Parathyroid adenoma (tissue), 2 donors: ENCODE measurements around the gene KRTAP10-1.

Experiments used
- H2AFZ ChIP-seq: fragments of 300-600 bp; sonication (generic); one replicate; pipeline ENCODE4 v1.7.0; 2017; ENCODE audit warnings: antibody characterized with exemption, mild to moderate bottlenecking
- H3K27ac ChIP-seq: fragments of 300-600 bp; sonication (generic); one replicate; pipeline ENCODE4 v1.7.0; 2017
- H3K27me3 ChIP-seq: fragments of 300-600 bp; sonication (generic); one replicate; pipeline ENCODE4 v1.7.0; 2017; ENCODE audit warnings: low read length; ENCODE audit not compliant: control insufficient read depth, insufficient read depth
- H3K36me3 ChIP-seq: fragments of 300-600 bp; sonication (generic); one replicate; pipeline ENCODE4 v1.7.0; 2017; ENCODE audit warnings: low read length; ENCODE audit not compliant: control insufficient read depth, insufficient read depth
- H3K4me1 ChIP-seq: fragments of 300-600 bp; sonication (generic); one replicate; pipeline ENCODE4 v1.7.0; 2017; ENCODE audit warnings: control low read depth
- H3K4me2 ChIP-seq: fragments of 300-600 bp; sonication (generic); one replicate; pipeline ENCODE4 v1.7.0; 2017; ENCODE audit warnings: low read length
- H3K4me3 ChIP-seq: fragments of 300-600 bp; sonication (generic); one replicate; pipeline ENCODE4 v1.7.0; 2017; ENCODE audit warnings: low read depth, low read length
- H3K79me2 ChIP-seq: fragments of 300-600 bp; sonication (generic); one replicate; pipeline ENCODE4 v1.7.0; 2017; ENCODE audit warnings: control low read depth
- H3K9ac ChIP-seq: fragments of 300-600 bp; sonication (generic); one replicate; pipeline ENCODE4 v1.7.0; 2017; ENCODE audit warnings: mild to moderate bottlenecking
- H3K9me3 ChIP-seq: fragments of 300-600 bp; sonication (generic); one replicate; pipeline ENCODE4 v1.7.0; 2017; ENCODE audit warnings: low read length; ENCODE audit not compliant: control insufficient read depth
- TF ChIP-seq, protein P1 (sequence below): fragments of 300-600 bp; sonication (generic); IDR thresholded peaks from one replicate; pipeline ENCODE4 v1.7.0; 2017; ENCODE audit warnings: antibody characterized with exemption, mild to moderate bottlenecking
- donor health status: primary hyperparathyroidism.

KRTAP10-1 gene

DNA sequence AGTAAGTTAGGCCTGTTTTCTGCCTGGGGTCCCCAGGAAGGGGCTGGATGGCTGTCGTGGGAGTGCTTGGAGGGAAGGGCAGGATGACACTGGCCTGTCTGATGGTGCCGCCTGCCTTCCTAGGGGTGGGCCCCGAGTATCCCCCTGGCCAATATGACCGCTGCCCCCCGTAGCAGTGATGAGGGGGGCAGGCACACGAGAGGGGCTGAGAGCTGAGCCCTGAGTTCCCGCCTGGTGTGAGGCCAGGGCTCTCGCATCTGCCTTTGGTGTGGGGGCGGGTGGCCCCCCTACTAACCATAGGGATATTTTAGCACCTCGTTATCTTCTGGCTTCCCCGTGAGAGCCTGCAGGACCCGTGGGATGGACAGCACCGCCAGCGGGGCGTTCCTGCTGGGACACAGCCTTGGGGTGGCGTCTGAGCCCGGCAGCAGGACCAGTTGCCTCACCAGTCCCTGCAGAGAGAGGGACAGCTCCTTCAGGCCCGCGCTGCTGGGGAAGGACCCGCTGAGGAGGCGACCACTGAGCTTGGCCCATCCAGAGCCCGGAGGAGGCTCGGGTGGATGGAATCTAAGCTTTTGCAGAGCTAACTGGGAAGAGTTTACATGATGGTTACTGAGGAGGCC lies 10.4 kb downstream of the KRTAP10-1 start:
- no peaks in the 10 kb centered on the region for H3K79me2 ChIP-seq
- no peaks in the 10 kb centered on the region for H3K4me1 ChIP-seq
- TF ChIP-seq, protein P1, sequence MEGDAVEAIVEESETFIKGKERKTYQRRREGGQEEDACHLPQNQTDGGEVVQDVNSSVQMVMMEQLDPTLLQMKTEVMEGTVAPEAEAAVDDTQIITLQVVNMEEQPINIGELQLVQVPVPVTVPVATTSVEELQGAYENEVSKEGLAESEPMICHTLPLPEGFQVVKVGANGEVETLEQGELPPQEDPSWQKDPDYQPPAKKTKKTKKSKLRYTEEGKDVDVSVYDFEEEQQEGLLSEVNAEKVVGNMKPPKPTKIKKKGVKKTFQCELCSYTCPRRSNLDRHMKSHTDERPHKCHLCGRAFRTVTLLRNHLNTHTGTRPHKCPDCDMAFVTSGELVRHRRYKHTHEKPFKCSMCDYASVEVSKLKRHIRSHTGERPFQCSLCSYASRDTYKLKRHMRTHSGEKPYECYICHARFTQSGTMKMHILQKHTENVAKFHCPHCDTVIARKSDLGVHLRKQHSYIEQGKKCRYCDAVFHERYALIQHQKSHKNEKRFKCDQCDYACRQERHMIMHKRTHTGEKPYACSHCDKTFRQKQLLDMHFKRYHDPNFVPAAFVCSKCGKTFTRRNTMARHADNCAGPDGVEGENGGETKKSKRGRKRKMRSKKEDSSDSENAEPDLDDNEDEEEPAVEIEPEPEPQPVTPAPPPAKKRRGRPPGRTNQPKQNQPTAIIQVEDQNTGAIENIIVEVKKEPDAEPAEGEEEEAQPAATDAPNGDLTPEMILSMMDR = no peak
- H2AFZ ChIP-seq = no peak overlapping the region
- no peaks in the 10 kb centered on the region for H3K9me3 ChIP-seq
- H3K36me3 ChIP-seq = no peaks in the 10 kb centered on the region
- H3K9ac ChIP-seq = no peak overlapping the region
- no peak overlapping the region for H3K4me3 ChIP-seq
- H3K4me2 ChIP-seq = no peak overlapping the region
- H3K27ac ChIP-seq = no peak overlapping the region
- H3K27me3 ChIP-seq = no peaks in the 10 kb centered on the region

DNA sequence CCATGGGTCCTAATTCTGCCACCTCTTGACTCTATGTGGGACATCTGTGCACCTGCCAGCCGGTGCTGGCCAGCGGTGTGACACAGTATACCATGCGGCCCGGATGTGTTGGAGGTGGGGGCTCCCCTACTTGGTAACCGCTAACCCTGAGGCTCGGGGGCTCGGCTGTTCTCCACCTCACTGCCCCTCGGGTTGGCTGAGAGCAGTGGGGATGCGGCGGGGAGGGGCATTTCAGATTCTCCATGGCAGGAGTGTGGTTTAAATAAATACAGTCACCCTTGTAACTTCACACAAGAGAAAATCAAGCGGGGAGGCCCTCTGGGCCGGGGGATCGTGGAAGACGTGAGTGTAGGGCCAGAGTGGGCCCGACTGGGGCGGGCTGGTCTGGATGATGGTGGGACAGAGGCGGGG lies 11.0 kb downstream of the KRTAP10-1 start:
- Histone ChIP-seq H3K36me3 (no peaks in the 10 kb centered on the region), H3K4me1 (no peaks in the 10 kb centered on the region), H3K9ac (no peak overlapping the region), H3K4me3 (no peak overlapping the region), H3K27me3 (no peaks in the 10 kb centered on the region), H3K9me3 (no peaks in the 10 kb centered on the region), H3K27ac (no peak overlapping the region), H3K79me2 (no peaks in the 10 kb centered on the region), H2AFZ (no peak overlapping the region), H3K4me2 (no peak overlapping the region)
- TF ChIP-seq, protein P1 = no peak

DNA sequence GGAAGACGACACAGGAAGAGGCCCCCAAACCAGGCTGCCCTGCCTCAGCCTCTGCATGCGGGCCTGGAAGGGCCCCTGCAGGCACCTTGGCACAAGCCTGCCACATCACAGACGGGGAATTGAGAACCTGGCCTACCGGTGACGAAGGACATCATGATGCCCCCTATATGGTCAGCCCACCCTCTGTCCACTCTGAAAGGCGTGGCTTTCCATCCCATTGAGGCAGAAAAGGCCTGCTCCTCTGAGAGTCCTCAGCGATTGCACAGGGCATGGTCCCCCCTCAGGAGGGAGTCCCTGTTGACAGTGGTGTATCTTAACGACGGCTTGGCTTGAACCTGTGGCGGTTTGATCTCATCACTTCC lies 11.4 kb downstream of the KRTAP10-1 start:
- H3K9me3 ChIP-seq = no peaks in the 10 kb centered on the region
- H3K4me1 ChIP-seq = no peaks in the 10 kb centered on the region
- H3K27me3 ChIP-seq = no peaks in the 10 kb centered on the region
- H3K4me2 ChIP-seq = no peak overlapping the region
- no peak overlapping the region for H3K9ac ChIP-seq
- no peak overlapping the region for H2AFZ ChIP-seq
- no peak overlapping the region for H3K27ac ChIP-seq
- no peaks in the 10 kb centered on the region for H3K36me3 ChIP-seq
- TF ChIP-seq, protein P1 = no peak
- H3K4me3 ChIP-seq = no peak overlapping the region
- no peaks in the 10 kb centered on the region for H3K79me2 ChIP-seq

DNA sequence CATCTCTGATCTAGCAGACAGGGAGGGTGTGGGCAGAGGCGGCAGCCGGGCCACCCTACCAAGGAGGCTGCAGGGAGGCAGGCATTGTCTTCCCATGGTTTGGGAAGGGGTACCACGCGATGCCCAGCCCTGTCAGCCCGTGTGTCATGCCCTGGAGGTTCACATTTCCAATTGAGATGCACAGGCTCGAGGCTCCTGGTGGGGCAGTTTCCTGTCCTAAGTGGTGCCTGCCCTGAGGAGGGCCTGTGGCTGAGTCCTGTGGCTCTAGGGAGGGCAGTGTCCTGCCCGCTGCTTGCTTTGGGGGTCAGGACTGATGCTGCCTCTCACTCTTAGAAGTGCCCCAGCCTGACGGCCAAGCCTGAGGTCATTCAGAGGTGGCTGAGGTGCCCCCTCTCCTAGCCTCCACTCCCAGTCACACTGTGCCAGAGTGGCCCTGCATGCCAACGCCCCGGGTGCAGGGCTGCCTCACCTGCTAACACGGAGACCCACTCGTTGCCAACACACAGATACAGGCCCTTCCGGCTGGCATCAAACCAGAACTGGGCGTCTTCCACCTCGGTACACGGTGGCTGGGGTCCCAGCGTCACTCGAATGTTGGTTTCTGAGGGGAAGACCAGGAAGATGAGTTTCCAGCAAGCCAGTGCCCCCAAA lies 11.9 kb downstream of the KRTAP10-1 start:
- Histone ChIP-seq H3K36me3 (no peaks in the 10 kb centered on the region), H3K9me3 (no peaks in the 10 kb centered on the region), H3K4me1 (no peaks in the 10 kb centered on the region), H3K9ac (no peak overlapping the region), H3K27me3 (no peaks in the 10 kb centered on the region), H3K79me2 (no peaks in the 10 kb centered on the region), H3K4me2 (no peak overlapping the region), H2AFZ (no peak overlapping the region), H3K4me3 (no peak overlapping the region), H3K27ac (no peak overlapping the region)
- TF ChIP-seq, protein P1 = no peak
